IMR-90 (cell line): Measurements from ENCODE around the gene FAM78B. TPM values are rescaled to one million over a fixed set of nuclear protein-coding genes. Genes with fewer than 3 reads are reported as not detected.

Experiments
- ATAC-seq: fragments of 200-7000 bp; cut with Tn5 transposase; 2 replicates; pipeline ENCODE4 v1.9.1; 2020; ENCODE audit warnings: low read depth, mild to moderate bottlenecking, moderate library complexity
- BruUV-seq: library from RNA; stranded (reverse); fragments of 400-500 nt; replicated peaks from 2 replicates; lab custom pipeline; 2021; lab: Mats Ljungman, UMichigan
- CTCF ChIA-PET: fragments of 300-600 bp; formaldehyde crosslinking; extraction: SDS; loops from one replicate; lab custom pipeline; 2021; ENCODE audit warnings: antibody characterized with exemption; lab: Yijun Ruan, JAX
- POLR2A ChIA-PET: fragments of 300-600 bp; sonication (Branson Sonifier 250); formaldehyde crosslinking; loops from one replicate; lab custom pipeline; 2022; ENCODE audit warnings: antibody characterized with exemption; ENCODE audit not compliant: unreplicated experiment; lab: Charles Lee
- DNase-seq: peaks from one replicate; pipeline ENCODE4 v3.0.0; 2013
- H2AFZ ChIP-seq: replicated peaks from 2 replicates; pipeline ENCODE3; 2013; ENCODE audit warnings: low read length, mild to moderate bottlenecking; ENCODE audit not compliant: poor library complexity
- H2AK5ac ChIP-seq: 2 replicates; pipeline ENCODE4 v1.6.1; 2013; ENCODE audit warnings: low read depth, low read length, inconsistent platforms
- H2AK9ac ChIP-seq: replicated peaks from 2 replicates; pipeline ENCODE3; 2013; ENCODE audit warnings: mild to moderate bottlenecking, low read depth, low read length, moderate library complexity; ENCODE audit not compliant: poor library complexity
- H2BK120ac ChIP-seq: 2 replicates; pipeline ENCODE4 v1.6.1; 2013; ENCODE audit warnings: low read depth, low read length, inconsistent platforms
- H2BK15ac ChIP-seq: 3 replicates; pipeline ENCODE4 v1.6.1; 2013; ENCODE audit warnings: low read depth, low read length, inconsistent platforms
- H2BK20ac ChIP-seq: 2 replicates; pipeline ENCODE4 v1.6.1; 2013; ENCODE audit warnings: low read depth, mild to moderate bottlenecking, inconsistent platforms, low read length, moderate library complexity
- H2BK5ac ChIP-seq: 2 replicates; pipeline ENCODE4 v1.6.1; 2013; ENCODE audit warnings: mild to moderate bottlenecking, low read depth, low read length, inconsistent platforms; ENCODE audit not compliant: poor library complexity, severe bottlenecking
- H3K14ac ChIP-seq: replicated peaks from 2 replicates; pipeline ENCODE4 v1.6.1; 2013; ENCODE audit warnings: low read depth, low read length, inconsistent platforms
- H3K18ac ChIP-seq: 2 replicates; pipeline ENCODE4 v1.6.1; 2013; ENCODE audit warnings: low read depth, low read length, control low read depth
- H3K23ac ChIP-seq: 2 replicates; pipeline ENCODE4 v1.6.1; 2013; ENCODE audit warnings: low read depth, low read length, inconsistent platforms
- H3K27ac ChIP-seq: 2 replicates; pipeline ENCODE4 v1.5.1; 2013; ENCODE audit warnings: mild to moderate bottlenecking, control low read depth, low read length; ENCODE audit not compliant: insufficient read depth
- H3K27me3 ChIP-seq: 2 replicates; pipeline ENCODE4 v1.6.1; 2013; ENCODE audit warnings: low read length; ENCODE audit not compliant: control insufficient read depth, insufficient read depth
- H3K36me3 ChIP-seq: 2 replicates; pipeline ENCODE4 v1.6.1; 2013; ENCODE audit warnings: low read length, mixed read lengths; ENCODE audit not compliant: control insufficient read depth, insufficient read depth
- H3K4ac ChIP-seq: 2 replicates; pipeline ENCODE4 v1.6.1; 2013; ENCODE audit warnings: low read depth, low read length, inconsistent platforms
- H3K4me1 ChIP-seq: 2 replicates; pipeline ENCODE4 v1.6.1; 2013; ENCODE audit warnings: low read length, mixed read lengths; ENCODE audit not compliant: control insufficient read depth, insufficient read depth
- H3K4me2 ChIP-seq: 2 replicates; pipeline ENCODE4 v1.6.1; 2013; ENCODE audit warnings: low read depth, mild to moderate bottlenecking, control low read depth, low read length, moderate library complexity
- H3K4me3 ChIP-seq: 2 replicates; pipeline ENCODE4 v1.5.1; 2013; ENCODE audit warnings: low read depth, mild to moderate bottlenecking, control low read depth, low read length, moderate library complexity; ENCODE audit not compliant: insufficient read depth
- H3K56ac ChIP-seq: 2 replicates; pipeline ENCODE4 v1.6.1; 2013; ENCODE audit warnings: low read length, inconsistent platforms; ENCODE audit not compliant: insufficient read depth; ENCODE audit errors: extremely low read depth
- H3K79me1 ChIP-seq, 2 experiments: 2 replicates each; pipeline ENCODE4 v1.6.1; 2013; ENCODE audit warnings: low read length in 2 of 2, inconsistent platforms in 1 of 2, low read depth in 1 of 2
- H3K9ac ChIP-seq: 2 replicates; pipeline ENCODE4 v1.6.1; 2013; ENCODE audit warnings: low read depth, low read length, control low read depth
- H3K9me1 ChIP-seq: 2 replicates; pipeline ENCODE4 v1.6.1; 2013; ENCODE audit warnings: low read length, inconsistent platforms; ENCODE audit not compliant: insufficient read depth
- H3K9me3 ChIP-seq: 2 replicates; pipeline ENCODE4 v1.6.1; 2013; ENCODE audit warnings: low read length; ENCODE audit not compliant: control insufficient read depth, insufficient read depth
- H4K20me1 ChIP-seq: 2 replicates; pipeline ENCODE4 v1.6.1; 2013; ENCODE audit warnings: low read length, inconsistent platforms; ENCODE audit not compliant: insufficient read depth
- H4K5ac ChIP-seq: 2 replicates; pipeline ENCODE4 v1.6.1; 2013; ENCODE audit warnings: mild to moderate bottlenecking, low read depth, low read length, control low read depth
- H4K8ac ChIP-seq, 2 experiments: 2 replicates each; pipeline ENCODE4 v1.6.1; 2013; ENCODE audit warnings: low read depth in 2 of 2, low read length in 2 of 2, control low read depth in 1 of 2, inconsistent platforms in 1 of 2
- H4K91ac ChIP-seq: 2 replicates; pipeline ENCODE4 v1.6.1; 2013; ENCODE audit warnings: low read depth, low read length, inconsistent platforms; ENCODE audit not compliant: insufficient read depth
- CEBPB ChIP-seq: IDR thresholded peaks from 2 replicates; pipeline ENCODE4 v1.6.1; 2012; ENCODE audit warnings: low read depth, low read length, improper control_type of control experiment
- CHD1 ChIP-seq: IDR thresholded peaks from 2 replicates; pipeline ENCODE4 v1.6.1; 2012; ENCODE audit warnings: low read depth, low read length, improper control_type of control experiment
- ELK1 ChIP-seq: fragments of 150-350 bp; IDR thresholded peaks from 2 replicates; pipeline ENCODE4 v1.6.1; 2016; ENCODE audit warnings: low read depth, mild to moderate bottlenecking, low read length, moderate library complexity, borderline replicate concordance
- MAFK ChIP-seq: IDR thresholded peaks from 2 replicates; pipeline ENCODE4 v1.6.1; 2012; ENCODE audit warnings: low read depth, low read length, improper control_type of control experiment
- MAZ ChIP-seq: IDR thresholded peaks from 2 replicates; pipeline ENCODE4 v1.6.1; 2012; ENCODE audit warnings: low read depth, mild to moderate bottlenecking, low read length, improper control_type of control experiment, moderate library complexity, borderline replicate concordance
- MXI1 ChIP-seq: IDR thresholded peaks from 2 replicates; pipeline ENCODE4 v1.6.1; 2012; ENCODE audit warnings: low read depth, mild to moderate bottlenecking, low read length, moderate library complexity, borderline replicate concordance
- NFE2L2 ChIP-seq: fragments of 150-350 bp; IDR thresholded peaks from 2 replicates; pipeline ENCODE4 v1.6.1; 2016; ENCODE audit warnings: low read depth, mild to moderate bottlenecking, low read length
- POLR2A ChIP-seq: IDR thresholded peaks from 2 replicates; pipeline ENCODE4 v1.6.1; 2012; ENCODE audit warnings: mild to moderate bottlenecking, low read depth, low read length
- RAD21 ChIP-seq: IDR thresholded peaks from 2 replicates; pipeline ENCODE4 v1.6.1; 2012; ENCODE audit warnings: low read length, improper control_type of control experiment
- RCOR1 ChIP-seq: IDR thresholded peaks from 2 replicates; pipeline ENCODE4 v1.6.1; 2012; ENCODE audit warnings: mild to moderate bottlenecking, low read length, improper control_type of control experiment; ENCODE audit not compliant: insufficient replicate concordance
- RFX5 ChIP-seq: IDR thresholded peaks from 2 replicates; pipeline ENCODE4 v1.8.0; 2012; ENCODE audit warnings: low read depth, mild to moderate bottlenecking, low read length, moderate library complexity
- SMC3 ChIP-seq: fragments of 150-350 bp; IDR thresholded peaks from 2 replicates; pipeline ENCODE4 v1.6.1; 2016; ENCODE audit warnings: low read depth, mild to moderate bottlenecking, antibody characterized with exemption, low read length, moderate library complexity
- WGBS, 2 experiments: methylation state at CpG; one replicate each; pipeline versions ENCODE4 v1.1.5 to v1.1.7; 2013; ENCODE audit warnings: missing lambda C conversion rate in 2 of 2; ENCODE audit not compliant: insufficient read length in 1 of 2; ENCODE audit errors: extremely low coverage in 2 of 2; 5-methylcytosine and 5-hydroxymethylcytosine counted together
- dilution Hi-C: fragments of 300-500 bp; cut with HindIII; formaldehyde crosslinking; loops from one replicate; pipeline ENCODE4 v1.14.3; 2018; ENCODE audit warnings: low sequenced_read_pairs; ENCODE audit not compliant: unreplicated experiment
- in situ Hi-C: fragments of 300-500 bp; cut with MboI; formaldehyde crosslinking; loops from 3 replicates; pipeline ENCODE4 v1.14.3; 2019; ENCODE audit warnings: low sequenced_read_pairs, inconsistent platforms, mixed read lengths
- intact Hi-C: fragments of 100-400 bp; cut with micrococcal nuclease; formaldehyde crosslinking; loops from 2 replicates; pipeline ENCODE4 v1.10.0; 2022
- polyA plus RNA-seq, 3 experiments: library from polyadenylated mRNA; depleted of rRNA; stranded (reverse); fragments of >200 nt; gene quantifications; 2 replicates each; pipeline ENCODE4 v1.2.3, GENCODE V29; 2012; ENCODE audit warnings: low replicate concordance in 1 of 3
- total RNA-seq: library from RNA; depleted of rRNA; stranded (reverse); fragments of >200 nt; gene quantifications from 2 replicates; pipeline ENCODE4 v1.2.3, GENCODE V29; 2012
- TF ChIP-seq, protein P1 (sequence below): conservative IDR thresholded peaks from 2 replicates; pipeline ENCODE4 v1.5.1; 2012; ENCODE audit warnings: mild to moderate bottlenecking, low read depth, low read length, improper control_type of control experiment
- TF ChIP-seq, protein P2 (sequence below): fragments of 150-350 bp; IDR thresholded peaks from 2 replicates; pipeline ENCODE4 v1.6.1; 2017; ENCODE audit warnings: mild to moderate bottlenecking, antibody characterized with exemption, low read length, low read depth

Gene FAM78B
- total and polyA plus RNA-seq, 2 of the 4 experiments (the other 2 are of a cell fraction) = under 0.01 to 0.12 TPM

GRCh38 chr1:166089804-166090203 is 77.0 kb downstream of the FAM78B start:
- Histone ChIP-seq H3K18ac (no peak overlapping the region), H3K9me1 (no peaks in the 10 kb centered on the region), H3K56ac (no peak overlapping the region), H3K79me1 (no peaks in the 10 kb centered on the region), H3K14ac (no peak overlapping the region), H2BK20ac (no peak overlapping the region), H2AK9ac (no peak overlapping the region), H3K27me3 (no peaks in the 10 kb centered on the region), H2AK5ac (no peak overlapping the region), H4K5ac (no peak overlapping the region), H4K91ac (no peak overlapping the region), H2BK15ac (no peak overlapping the region), H3K4ac (no peak overlapping the region), H3K9ac (no peak overlapping the region), H2BK120ac (no peak overlapping the region), H3K4me2 (no peak overlapping the region), H3K27ac (no peak overlapping the region), H3K36me3 (no peaks in the 10 kb centered on the region), H3K4me1 (no peaks in the 10 kb centered on the region), H4K8ac (no peak overlapping the region), H3K4me3 (no peak overlapping the region), H3K9me3 (peaks cover 26% of the 10 kb centered on the region), H2AFZ (no peak overlapping the region), H4K20me1 (no peaks in the 10 kb centered on the region), H2BK5ac (no peak overlapping the region), H3K23ac (no peak overlapping the region)
- in situ Hi-C loops = no loop called here
- intact Hi-C loops = no loop called here
- dilution Hi-C loops = no loop called here
- ChIA-PET CTCF (no interaction called here), POLR2A (no interaction called here)
- TF ChIP-seq NFE2L2 (no peak), MAFK (no peak), RAD21 (no peak), SMC3 (no peak), RFX5 (no peak), MAZ (no peak), CEBPB (no peak), ELK1 (no peak), RCOR1 (no peak), MXI1 (no peak), CHD1 (no peak), POLR2A (no peak)
- TF ChIP-seq, protein P1, sequence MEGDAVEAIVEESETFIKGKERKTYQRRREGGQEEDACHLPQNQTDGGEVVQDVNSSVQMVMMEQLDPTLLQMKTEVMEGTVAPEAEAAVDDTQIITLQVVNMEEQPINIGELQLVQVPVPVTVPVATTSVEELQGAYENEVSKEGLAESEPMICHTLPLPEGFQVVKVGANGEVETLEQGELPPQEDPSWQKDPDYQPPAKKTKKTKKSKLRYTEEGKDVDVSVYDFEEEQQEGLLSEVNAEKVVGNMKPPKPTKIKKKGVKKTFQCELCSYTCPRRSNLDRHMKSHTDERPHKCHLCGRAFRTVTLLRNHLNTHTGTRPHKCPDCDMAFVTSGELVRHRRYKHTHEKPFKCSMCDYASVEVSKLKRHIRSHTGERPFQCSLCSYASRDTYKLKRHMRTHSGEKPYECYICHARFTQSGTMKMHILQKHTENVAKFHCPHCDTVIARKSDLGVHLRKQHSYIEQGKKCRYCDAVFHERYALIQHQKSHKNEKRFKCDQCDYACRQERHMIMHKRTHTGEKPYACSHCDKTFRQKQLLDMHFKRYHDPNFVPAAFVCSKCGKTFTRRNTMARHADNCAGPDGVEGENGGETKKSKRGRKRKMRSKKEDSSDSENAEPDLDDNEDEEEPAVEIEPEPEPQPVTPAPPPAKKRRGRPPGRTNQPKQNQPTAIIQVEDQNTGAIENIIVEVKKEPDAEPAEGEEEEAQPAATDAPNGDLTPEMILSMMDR = no peak
- TF ChIP-seq, protein P2, sequence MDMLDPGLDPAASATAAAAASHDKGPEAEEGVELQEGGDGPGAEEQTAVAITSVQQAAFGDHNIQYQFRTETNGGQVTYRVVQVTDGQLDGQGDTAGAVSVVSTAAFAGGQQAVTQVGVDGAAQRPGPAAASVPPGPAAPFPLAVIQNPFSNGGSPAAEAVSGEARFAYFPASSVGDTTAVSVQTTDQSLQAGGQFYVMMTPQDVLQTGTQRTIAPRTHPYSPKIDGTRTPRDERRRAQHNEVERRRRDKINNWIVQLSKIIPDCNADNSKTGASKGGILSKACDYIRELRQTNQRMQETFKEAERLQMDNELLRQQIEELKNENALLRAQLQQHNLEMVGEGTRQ = no peak
- ATAC-seq = no peak
- BruUV-seq = no TSS peak
- DNase-seq = no peak
- WGBS, 2 experiments = no CpG with 5 or more reads among the region's 6 CpGs
